Liver (tissue), 9 donors: ENCODE results near the gene FRRS1. TPM values are rescaled to one million over a fixed set of nuclear protein-coding genes. Genes with fewer than 3 reads are reported as not detected.

Experiments
- DNase-seq: peaks from one replicate; pipeline ENCODE4 v3.0.0-alpha.2; 2017; ENCODE audit warnings: low spot score
- H3K27ac ChIP-seq, 2 donors: one replicate each; pipeline ENCODE4 v1.7.0; 2013; ENCODE audit warnings: inconsistent platforms in 2 of 2, low read length in 2 of 2, control low read depth in 1 of 2, low read depth in 1 of 2, mild to moderate bottlenecking in 1 of 2
- H3K27me3 ChIP-seq, 4 donors: one replicate each; pipeline versions ENCODE4 v1.6.1 to v1.7.0; 2013; ENCODE audit warnings: low read length in 3 of 4, inconsistent platforms in 1 of 4, mild to moderate bottlenecking in 1 of 4, moderate library complexity in 1 of 4; ENCODE audit not compliant: control insufficient read depth in 4 of 4, insufficient read depth in 4 of 4
- H3K36me3 ChIP-seq, 4 donors: one replicate each; pipeline versions ENCODE4 v1.6.1 to v1.7.0; 2013; ENCODE audit warnings: low read length in 3 of 4, mild to moderate bottlenecking in 3 of 4, low read depth in 1 of 4, moderate library complexity in 1 of 4; ENCODE audit not compliant: control insufficient read depth in 4 of 4, insufficient read depth in 3 of 4
- H3K4me1 ChIP-seq, 4 donors: one replicate each; pipeline versions ENCODE4 v1.6.1 to v1.7.0; 2013; ENCODE audit warnings: low read length in 3 of 4, mild to moderate bottlenecking in 3 of 4, moderate library complexity in 1 of 4; ENCODE audit not compliant: control insufficient read depth in 4 of 4, insufficient read depth in 4 of 4
- H3K4me3 ChIP-seq, 3 donors: one replicate each; pipeline versions ENCODE4 v1.6.1 to v1.7.0; 2013; ENCODE audit warnings: low read length in 3 of 3, control low read depth in 1 of 3, low read depth in 1 of 3, mild to moderate bottlenecking in 1 of 3
- H3K9ac ChIP-seq, 2 donors: one replicate each; pipeline ENCODE4 v1.7.0; 2013; ENCODE audit warnings: low read length in 2 of 2, mild to moderate bottlenecking in 2 of 2, moderate library complexity in 2 of 2, control low read depth in 1 of 2, low read depth in 1 of 2
- H3K9me3 ChIP-seq, 4 donors: one replicate each; pipeline versions ENCODE4 v1.6.1 to v1.7.0; 2013; ENCODE audit warnings: low read length in 3 of 4; ENCODE audit not compliant: control insufficient read depth in 4 of 4
- ATF3 ChIP-seq: IDR thresholded peaks from 2 replicates; pipeline ENCODE4 v1.6.1; 2016; ENCODE audit warnings: antibody characterized with exemption
- CTCF ChIP-seq: fragments of 150-350 bp; IDR thresholded peaks from 2 replicates; pipeline ENCODE4 v1.5.1; 2017; ENCODE audit warnings: improper control_type of control experiment, low read depth, low read length; ENCODE audit not compliant: missing input control
- EGR1 ChIP-seq, 2 donors: IDR thresholded peaks; 2 replicates each; pipeline ENCODE4 v1.6.1; 2016 to 2018; ENCODE audit warnings: antibody characterized with exemption in 2 of 2, low read depth in 2 of 2
- FOXA1 ChIP-seq: IDR thresholded peaks from 2 replicates; pipeline ENCODE4 v1.6.1; 2016; ENCODE audit warnings: antibody characterized with exemption
- FOXA2 ChIP-seq: IDR thresholded peaks from 2 replicates; pipeline ENCODE4 v1.6.1; 2016; ENCODE audit warnings: antibody characterized with exemption
- GABPA ChIP-seq, 2 donors: IDR thresholded peaks in 1 of 2; conservative IDR thresholded peaks in 1 of 2; 2 replicates each; pipeline ENCODE4 v1.6.1; 2016; ENCODE audit warnings: antibody characterized with exemption in 2 of 2, mild to moderate bottlenecking in 1 of 2, moderate library complexity in 1 of 2
- HNF4A ChIP-seq, 2 donors: conservative IDR thresholded peaks; 2 replicates each; pipeline ENCODE4 v1.6.1; 2016; ENCODE audit warnings: antibody characterized with exemption in 2 of 2, mild to moderate bottlenecking in 2 of 2
- HNF4G ChIP-seq: IDR thresholded peaks from 2 replicates; pipeline ENCODE4 v1.6.1; 2016; ENCODE audit warnings: antibody characterized with exemption
- JUND ChIP-seq, 2 donors: IDR thresholded peaks; 2 replicates each; pipeline ENCODE4 v1.6.1; 2016; ENCODE audit warnings: antibody characterized with exemption in 2 of 2
- NR2F2 ChIP-seq: IDR thresholded peaks from 2 replicates; pipeline ENCODE4 v1.6.1; 2016; ENCODE audit warnings: antibody characterized with exemption
- RAD21 ChIP-seq, 2 donors: IDR thresholded peaks; 2 replicates each; pipeline ENCODE4 v1.6.1; 2016; ENCODE audit warnings: antibody characterized with exemption in 2 of 2, mild to moderate bottlenecking in 2 of 2
- RXRA ChIP-seq, 2 donors: IDR thresholded peaks; 2 replicates each; pipeline ENCODE4 v1.6.1; 2017 to 2018; ENCODE audit warnings: antibody characterized with exemption in 2 of 2, mild to moderate bottlenecking in 1 of 2
- SP1 ChIP-seq: IDR thresholded peaks from 2 replicates; pipeline ENCODE4 v1.6.1; 2018; ENCODE audit warnings: antibody characterized with exemption, mild to moderate bottlenecking
- TAF1 ChIP-seq: conservative IDR thresholded peaks from 2 replicates; pipeline ENCODE4 v1.6.1; 2016; ENCODE audit warnings: antibody characterized with exemption, mild to moderate bottlenecking
- YY1 ChIP-seq: IDR thresholded peaks from 2 replicates; pipeline ENCODE4 v1.6.1; 2016; ENCODE audit warnings: antibody characterized with exemption, mild to moderate bottlenecking
- WGBS: extraction: QIAGEN DNeasy Blood & Tissue Kit; methylation state at CpG from one replicate; pipeline ENCODE4 v1.1.7; 2013; 5-methylcytosine and 5-hydroxymethylcytosine counted together
- polyA plus RNA-seq, 2 donors: library from polyadenylated mRNA; stranded (reverse) in 1 of 2; unstranded in 1 of 2; fragments of 200-250 nt in 1 of 2; fragments of >200 nt in 1 of 2; fragmentation: Nextera tagmentation in 1 of 2; extraction: Ambion mirVana in 1 of 2; gene quantifications; one replicate each; pipeline versions ENCODE4 v1.2.1 to v1.2.3, GENCODE V29; 2013 to 2015
- total RNA-seq, 2 donors: library from RNA; depleted of rRNA; stranded (reverse); fragments of >200 nt; gene quantifications; one replicate each; pipeline ENCODE4 v1.2.3, GENCODE V29; 2014
- TF ChIP-seq, protein P1 (sequence below): IDR thresholded peaks from 2 replicates; pipeline ENCODE4 v1.6.1; 2016; ENCODE audit warnings: antibody characterized with exemption, mild to moderate bottlenecking
- donor health status: healthy.
- donor health status: healthy.
- donor health status: healthy.
- donor health status: healthy.
- donor health status: healthy.

FRRS1 gene
- total and polyA plus RNA-seq, 4 donors: 2.7 to 87.4 (median 30.4) TPM

DNA sequence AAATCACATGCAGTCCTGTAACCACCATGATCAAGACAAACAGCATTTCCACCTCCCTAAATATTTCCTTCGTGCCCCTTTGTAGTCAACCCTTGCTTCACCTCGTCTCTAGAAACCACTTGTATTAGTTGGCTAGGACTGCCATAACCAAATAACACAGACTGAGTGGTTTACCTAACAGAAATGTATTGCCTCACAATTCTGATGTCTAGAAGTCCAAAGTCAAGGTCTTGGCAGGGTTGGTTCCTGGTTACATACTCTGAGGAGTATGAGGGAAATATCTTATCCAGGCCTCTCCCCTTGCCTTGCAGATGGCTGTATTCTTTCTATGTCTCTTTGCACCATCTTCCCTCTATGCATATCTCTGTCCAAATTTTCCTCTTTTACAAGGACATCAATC lies 23.3 kb upstream of the FRRS1 start:
- TF ChIP-seq EGR1 (IDR thresholded peaks at IDR 0.05; ENCODE audit: low read depth in 2 of 2) (no peak), SP1 (peak; percentile 37), HNF4A (conservative IDR thresholded peaks at IDR 0.05) (peak; percentile 45 to 76)
- DNase-seq: no peak
- Histone ChIP-seq H3K9me3 (no peaks in the 10 kb centered on the region), H3K36me3 (no peaks in the 10 kb centered on the region), H3K4me1 (peaks cover 0 to 6% (median 0%) of the 10 kb centered on the region in 4 donors), H3K9ac (no peak overlapping the region), H3K27ac (no peak overlapping the region), H3K27me3 (no peaks in the 10 kb centered on the region), H3K4me3 (no peak overlapping the region)
- WGBS: 39% methylated on average over 2 of the region's 2 CpGs

GRCh38 chr1:99788896-99789295 lies 22.5 kb upstream of the FRRS1 start:
- Histone ChIP-seq H3K9ac (no peak overlapping the region), H3K9me3 (no peaks in the 10 kb centered on the region), H3K27me3 (no peaks in the 10 kb centered on the region), H3K36me3 (no peaks in the 10 kb centered on the region), H3K27ac (no peak overlapping the region), H3K4me3 (no peak overlapping the region), H3K4me1 (peaks cover 0 to 6% (median 0%) of the 10 kb centered on the region in 4 donors)
- no peak for DNase-seq
- TF ChIP-seq FOXA1 (no peak), GABPA (IDR thresholded peaks at IDR 0.05 in 1 of 2, conservative IDR thresholded peaks at IDR 0.05 in 1 of 2) (no peak), FOXA2 (no peak), HNF4A (conservative IDR thresholded peaks at IDR 0.05) (no peak), CTCF (no peak), NR2F2 (no peak), RAD21 (IDR thresholded peaks at IDR 0.05) (no peak), HNF4G (no peak), EGR1 (IDR thresholded peaks at IDR 0.05; ENCODE audit: low read depth in 2 of 2) (no peak), TAF1 (no peak), RXRA (IDR thresholded peaks at IDR 0.05) (no peak), ATF3 (no peak), JUND (IDR thresholded peaks at IDR 0.05) (no peak), YY1 (no peak)
- TF ChIP-seq, protein P1, sequence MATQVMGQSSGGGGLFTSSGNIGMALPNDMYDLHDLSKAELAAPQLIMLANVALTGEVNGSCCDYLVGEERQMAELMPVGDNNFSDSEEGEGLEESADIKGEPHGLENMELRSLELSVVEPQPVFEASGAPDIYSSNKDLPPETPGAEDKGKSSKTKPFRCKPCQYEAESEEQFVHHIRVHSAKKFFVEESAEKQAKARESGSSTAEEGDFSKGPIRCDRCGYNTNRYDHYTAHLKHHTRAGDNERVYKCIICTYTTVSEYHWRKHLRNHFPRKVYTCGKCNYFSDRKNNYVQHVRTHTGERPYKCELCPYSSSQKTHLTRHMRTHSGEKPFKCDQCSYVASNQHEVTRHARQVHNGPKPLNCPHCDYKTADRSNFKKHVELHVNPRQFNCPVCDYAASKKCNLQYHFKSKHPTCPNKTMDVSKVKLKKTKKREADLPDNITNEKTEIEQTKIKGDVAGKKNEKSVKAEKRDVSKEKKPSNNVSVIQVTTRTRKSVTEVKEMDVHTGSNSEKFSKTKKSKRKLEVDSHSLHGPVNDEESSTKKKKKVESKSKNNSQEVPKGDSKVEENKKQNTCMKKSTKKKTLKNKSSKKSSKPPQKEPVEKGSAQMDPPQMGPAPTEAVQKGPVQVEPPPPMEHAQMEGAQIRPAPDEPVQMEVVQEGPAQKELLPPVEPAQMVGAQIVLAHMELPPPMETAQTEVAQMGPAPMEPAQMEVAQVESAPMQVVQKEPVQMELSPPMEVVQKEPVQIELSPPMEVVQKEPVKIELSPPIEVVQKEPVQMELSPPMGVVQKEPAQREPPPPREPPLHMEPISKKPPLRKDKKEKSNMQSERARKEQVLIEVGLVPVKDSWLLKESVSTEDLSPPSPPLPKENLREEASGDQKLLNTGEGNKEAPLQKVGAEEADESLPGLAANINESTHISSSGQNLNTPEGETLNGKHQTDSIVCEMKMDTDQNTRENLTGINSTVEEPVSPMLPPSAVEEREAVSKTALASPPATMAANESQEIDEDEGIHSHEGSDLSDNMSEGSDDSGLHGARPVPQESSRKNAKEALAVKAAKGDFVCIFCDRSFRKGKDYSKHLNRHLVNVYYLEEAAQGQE: no peak
